Measurements from ENCODE around the gene FOXRED2. TPM values are rescaled to one million over a fixed set of nuclear protein-coding genes. Genes with fewer than 3 reads are reported as not detected.
A peak's percentile ranks its signal among the peaks of the same experiment; 100 is the strongest.
"Not testable (repeated sequence)": the region's sequence is repeated elsewhere in the genome, so short reads cannot be mapped to it uniquely, and the experiment has no call there.

FOXRED2 gene
- 7.5 and 8.1 TPM in 2 replicates for total RNA-seq (2014; rRNA removed; shearing (Covaris generic))
- polyA plus RNA-seq (2014; cell fraction: nucleus; rRNA removed), result 13.5 and 22.3 TPM in 2 replicates

DNA sequence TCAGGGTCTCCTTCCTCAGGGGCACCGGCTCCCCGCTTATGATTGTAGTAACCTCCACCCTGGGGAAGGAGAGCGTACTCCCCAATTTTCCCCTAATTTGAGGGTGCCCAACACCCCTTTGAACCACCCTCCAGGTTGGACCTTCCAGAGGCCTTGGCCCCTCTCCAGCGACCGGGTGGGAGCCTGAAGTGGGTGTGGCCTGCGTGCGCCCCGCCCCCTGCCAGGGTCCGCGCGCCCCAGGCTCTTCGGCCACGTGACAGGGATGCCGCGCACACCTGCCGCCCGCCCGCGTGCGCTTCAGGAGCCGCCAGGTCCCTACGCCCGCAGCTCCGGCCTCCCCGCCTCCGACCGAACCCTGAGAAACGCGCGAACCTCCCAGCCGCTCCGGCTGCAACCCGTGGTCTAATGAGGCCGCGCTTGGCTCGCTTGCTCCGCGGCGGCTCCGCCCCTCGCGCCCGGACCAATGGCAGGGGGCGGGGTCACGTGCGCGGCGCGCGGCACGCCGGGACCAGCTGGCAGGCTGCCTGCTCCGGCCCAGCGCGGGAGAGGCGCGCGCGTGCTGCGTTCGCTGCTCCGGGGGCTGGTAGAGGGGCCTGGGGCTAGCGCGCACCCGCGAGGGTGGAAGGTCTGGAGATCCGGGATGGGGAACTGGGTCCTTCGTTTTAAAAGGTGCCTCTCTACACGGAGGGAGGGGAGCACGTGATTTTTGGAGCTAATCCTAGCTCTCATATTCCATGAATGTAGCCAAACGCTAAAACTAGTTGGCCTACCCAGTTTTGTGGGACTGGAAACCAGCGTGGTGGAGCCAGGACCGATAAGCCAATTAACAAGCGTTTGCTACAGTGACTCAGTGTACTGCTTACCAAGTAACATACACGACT, at the start of gene FOXRED2:
FOXRED2 (minus strand) TSS at position 404 of the 881 bp plus-strand sequence. CDS start 618 bp downstream, outside the sequence.
- peak; percentile 67 for DNase-seq (ENCODE audit: extremely low read depth, low read depth)

GRCh38 chr22:36554098-36554497, 47.3 kb upstream of the FOXRED2 start:
- DNase-seq (ENCODE audit: extremely low read depth, low read depth), result no peak

- DNase-seq (ENCODE audit: extremely low read depth, low read depth), result no peak
These were observed 45.4 kb upstream of the FOXRED2 start for GRCh38 chr22:36552289-36552688.

DNA sequence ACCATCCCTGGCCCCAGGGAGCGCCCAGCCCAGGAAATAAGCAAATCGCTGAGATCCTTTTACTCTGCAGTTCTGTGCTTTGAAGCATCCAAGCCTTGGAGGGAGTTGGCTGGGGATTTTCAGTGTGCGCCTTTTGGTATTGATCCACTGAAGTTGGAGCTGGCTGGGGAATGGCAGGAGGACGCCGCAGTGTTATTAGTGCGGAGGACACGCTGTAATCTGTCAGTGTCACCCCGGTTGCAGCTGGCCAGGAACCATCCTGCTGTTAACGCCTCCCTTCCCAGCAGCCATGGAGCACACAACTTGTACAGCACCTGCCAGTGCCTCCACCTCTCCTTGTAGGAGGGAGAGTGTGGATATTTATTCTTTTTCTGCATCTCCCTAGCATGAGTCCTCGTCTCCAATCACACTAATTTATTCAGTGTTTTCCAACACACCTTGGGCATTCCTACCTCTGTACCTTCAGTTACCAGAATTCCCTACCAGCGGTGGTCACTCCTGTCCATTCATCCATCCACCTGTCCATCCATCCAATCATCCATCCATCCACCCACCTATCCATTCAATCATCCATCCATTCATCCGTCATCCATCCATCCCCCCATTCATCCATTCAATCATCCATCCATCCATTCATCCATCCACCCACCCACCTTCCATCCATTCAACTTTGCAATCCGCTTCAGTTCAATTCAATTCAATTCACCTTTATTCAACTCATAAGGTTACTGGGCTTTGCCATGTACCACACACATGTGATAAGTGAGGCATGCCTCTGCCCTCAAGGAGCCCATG, 44.1 kb upstream of the FOXRED2 start:
- no peak for DNase-seq (ENCODE audit: extremely low read depth, low read depth)

- no peak for DNase-seq (ENCODE audit: extremely low read depth, low read depth)
These were observed 42.2 kb upstream of the FOXRED2 start for GRCh38 chr22:36549033-36549432.

- no peak for DNase-seq (ENCODE audit: extremely low read depth, low read depth)
These were observed 41.8 kb upstream of the FOXRED2 start for GRCh38 chr22:36548606-36549005.

- DNase-seq (ENCODE audit: extremely low read depth, low read depth), result no peak
These were observed 40.1 kb upstream of the FOXRED2 start for GRCh38 chr22:36546932-36547331.

DNA sequence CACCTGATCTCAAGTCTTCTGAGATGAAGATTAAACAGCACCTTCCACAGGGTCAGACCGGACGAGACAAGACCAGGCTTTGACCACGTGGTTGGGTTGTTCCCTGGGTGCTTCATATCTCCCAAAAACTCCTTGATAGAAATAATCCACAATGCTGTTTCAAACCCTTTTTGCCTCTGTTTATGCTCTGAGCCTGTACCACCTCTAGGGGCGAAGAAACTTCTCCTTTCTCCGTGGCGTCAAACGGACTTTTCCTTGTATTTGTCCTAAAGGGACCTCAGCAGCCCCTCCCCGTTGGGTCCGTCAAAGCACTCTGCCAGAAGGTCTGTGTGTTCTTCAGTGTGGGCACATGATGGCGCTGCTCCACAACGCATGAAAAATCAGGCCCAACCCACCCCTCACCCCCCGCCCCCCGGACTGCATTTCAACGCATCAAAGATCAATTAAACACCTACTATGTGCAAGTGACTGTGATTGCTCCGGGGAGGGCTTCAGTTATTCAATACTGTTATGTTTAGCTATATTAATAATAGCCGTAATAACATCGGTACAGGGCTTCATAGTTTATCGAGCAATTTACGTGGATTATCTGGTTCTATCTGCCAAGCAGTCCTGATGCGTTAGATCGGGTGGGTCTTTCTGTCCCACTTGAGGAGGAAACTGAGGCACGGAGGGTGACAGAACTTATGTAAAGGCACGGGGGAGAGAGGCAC, 39.4 kb upstream of the FOXRED2 start:
- peak; percentile 59 for DNase-seq (ENCODE audit: extremely low read depth, low read depth)

- no peak for DNase-seq (ENCODE audit: extremely low read depth, low read depth)
These were observed 37.3 kb upstream of the FOXRED2 start for GRCh38 chr22:36544107-36544620.

GRCh38 chr22:36541831-36542411, 35.1 kb upstream of the FOXRED2 start:
- DNase-seq (ENCODE audit: extremely low read depth, low read depth), result peak; percentile 41

DNA sequence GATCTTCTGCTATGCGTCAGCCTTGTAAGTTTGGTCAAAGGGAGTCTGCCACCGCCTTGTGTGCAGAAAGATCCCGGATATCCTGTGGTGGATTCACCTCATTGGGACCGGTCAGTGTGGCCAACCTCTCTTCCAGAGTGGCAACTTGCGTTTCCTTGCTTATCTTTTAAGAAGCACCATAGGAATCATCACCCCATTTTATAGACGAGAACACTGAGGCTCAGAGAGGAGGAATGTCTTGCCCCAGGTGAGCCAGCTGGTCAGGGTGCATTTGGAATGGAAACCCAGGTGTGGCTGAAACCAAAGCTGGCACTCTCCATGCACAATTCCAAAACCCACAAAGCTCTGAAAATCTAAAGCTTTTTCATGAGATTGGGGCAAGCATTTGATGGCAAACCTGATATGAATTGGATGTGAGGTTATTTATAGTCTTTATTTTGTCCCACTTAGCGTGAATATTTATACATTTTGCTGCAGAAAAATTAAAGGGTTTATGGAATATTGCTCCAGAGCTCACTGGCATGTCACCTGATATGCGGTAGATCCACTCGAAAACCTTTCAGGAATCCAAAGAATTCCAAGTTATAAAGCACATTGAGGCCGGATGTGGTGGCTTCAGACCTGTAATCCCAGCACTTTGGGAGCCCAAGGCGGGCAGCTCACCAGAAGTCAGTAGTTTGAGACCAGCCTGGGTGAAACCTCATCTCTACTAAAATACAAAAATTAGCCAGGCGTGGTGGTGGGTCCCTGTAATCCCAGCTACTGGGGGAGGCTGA, 34.2 kb upstream of the FOXRED2 start:
- DNase-seq (ENCODE audit: extremely low read depth, low read depth), result no peak

- no peak for DNase-seq (ENCODE audit: extremely low read depth, low read depth)
These were observed 31.7 kb upstream of the FOXRED2 start for GRCh38 chr22:36538529-36538928.

- DNase-seq (ENCODE audit: extremely low read depth, low read depth), result no peak
These were observed 29.9 kb upstream of the FOXRED2 start for GRCh38 chr22:36536717-36537116.

- not testable (repeated sequence) for DNase-seq (ENCODE audit: extremely low read depth, low read depth)
These were observed 26.5 kb upstream of the FOXRED2 start for GRCh38 chr22:36533320-36533719.

- DNase-seq (ENCODE audit: extremely low read depth, low read depth), result no peak
These were observed 25.6 kb upstream of the FOXRED2 start for GRCh38 chr22:36532466-36532865.

GRCh38 chr22:36528795-36529751, 22.2 kb upstream of the FOXRED2 start, which contains the start of gene EIF3D:
TSS of gene EIF3D (minus strand) at chr22:36529166. CDS start at chr22:36526121, 3,045 bp downstream.
- DNase-seq (ENCODE audit: extremely low read depth, low read depth), result peak; percentile 98

DNA sequence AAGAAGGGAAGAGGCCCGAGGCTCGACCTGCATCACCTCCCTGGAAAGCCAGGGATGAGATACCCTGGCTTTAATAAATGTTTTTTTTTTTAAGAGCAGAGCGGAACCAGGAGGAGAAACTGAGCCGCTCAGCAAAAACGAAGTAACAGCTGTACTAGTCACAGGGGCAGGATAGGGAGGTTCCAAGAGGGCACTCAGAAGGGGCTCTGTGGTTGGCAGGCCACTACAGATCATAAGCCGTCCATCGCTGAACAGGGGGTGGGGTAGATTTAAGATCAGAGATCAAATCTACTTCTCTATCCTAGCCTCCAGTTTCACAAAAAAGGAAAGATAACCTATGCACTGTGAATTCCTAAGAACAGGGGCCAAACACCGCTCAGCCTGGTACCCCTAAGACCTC, 21.5 kb upstream of the FOXRED2 start:
- no peak for DNase-seq (ENCODE audit: extremely low read depth, low read depth)

GRCh38 chr22:36522662-36523061, 15.8 kb upstream of the FOXRED2 start:
- no peak for DNase-seq (ENCODE audit: extremely low read depth, low read depth)
